ENCODE measurements around the gene ATAD3B.

DNA sequence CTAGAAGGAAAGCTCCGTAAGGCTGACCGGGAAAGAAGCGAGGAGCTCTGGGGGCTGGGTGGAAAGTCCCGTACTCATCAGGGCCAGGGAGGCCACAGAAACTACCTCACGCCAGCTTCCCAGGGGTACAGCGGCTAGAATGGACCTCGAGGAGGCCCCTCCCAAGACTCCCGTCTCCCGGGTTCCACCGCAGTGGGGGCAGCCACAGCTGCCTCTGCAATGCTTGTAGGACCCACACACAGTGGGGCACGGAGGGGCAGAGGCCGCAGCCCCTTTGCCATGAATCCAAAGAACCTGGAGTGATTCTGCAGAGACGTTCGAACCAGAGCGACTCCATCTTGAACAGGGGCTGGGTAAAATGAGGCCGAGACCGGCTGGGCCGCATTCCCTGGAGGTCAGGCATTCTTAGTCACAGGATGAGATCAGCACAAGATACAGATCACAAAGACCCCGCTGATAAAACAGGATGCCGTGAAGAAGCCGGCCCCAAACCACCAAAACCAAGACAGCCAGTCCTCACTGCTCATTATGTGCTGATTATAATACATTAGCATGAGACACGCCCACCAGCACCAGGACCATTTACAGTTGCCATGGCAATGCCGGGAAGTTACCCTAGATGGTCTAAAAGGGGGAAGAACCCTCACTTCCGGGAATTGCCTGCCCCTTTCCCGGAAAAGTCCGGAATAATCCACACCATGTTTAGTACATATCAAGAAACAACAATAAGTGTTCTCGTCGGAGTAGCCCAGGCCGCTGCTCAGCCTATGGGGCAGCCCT, 48.9 kb upstream of the ATAD3B start:
- TF ChIP-seq GTF3A (CRISPR knock-in tag; conservative IDR thresholded peaks at IDR 0.05) (no peak), EZH2 (conservative IDR thresholded peaks at IDR 0.05; ENCODE audit: low read depth, low read length) (no peak), ZFP37 (CRISPR knock-in tag; IDR thresholded peaks at IDR 0.05; ENCODE audit: borderline replicate concordance) (no peak), PHF8 (CRISPR knock-in tag; IDR thresholded peaks at IDR 0.05) (no peak), PCBP2 (optimal IDR thresholded peaks at IDR 0.05; ENCODE audit: low read depth, low read length, poor library complexity, severe bottlenecking) (no peak)
- TF ChIP-seq, protein P1, sequence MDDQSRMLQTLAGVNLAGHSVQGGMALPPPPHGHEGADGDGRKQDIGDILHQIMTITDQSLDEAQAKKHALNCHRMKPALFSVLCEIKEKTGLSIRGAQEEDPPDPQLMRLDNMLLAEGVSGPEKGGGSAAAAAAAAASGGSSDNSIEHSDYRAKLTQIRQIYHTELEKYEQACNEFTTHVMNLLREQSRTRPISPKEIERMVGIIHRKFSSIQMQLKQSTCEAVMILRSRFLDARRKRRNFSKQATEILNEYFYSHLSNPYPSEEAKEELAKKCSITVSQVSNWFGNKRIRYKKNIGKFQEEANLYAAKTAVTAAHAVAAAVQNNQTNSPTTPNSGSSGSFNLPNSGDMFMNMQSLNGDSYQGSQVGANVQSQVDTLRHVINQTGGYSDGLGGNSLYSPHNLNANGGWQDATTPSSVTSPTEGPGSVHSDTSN (CRISPR knock-in tag; IDR thresholded peaks at IDR 0.05; ENCODE audit: borderline replicate concordance): no peak
- TF ChIP-seq, protein P2, sequence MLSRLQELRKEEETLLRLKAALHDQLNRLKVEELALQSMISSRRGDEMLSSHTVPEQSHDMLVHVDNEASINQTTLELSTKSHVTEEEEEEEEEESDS (CRISPR knock-in tag; IDR thresholded peaks at IDR 0.05; ENCODE audit: borderline replicate concordance): no peak
- TF ChIP-seq, protein P3, sequence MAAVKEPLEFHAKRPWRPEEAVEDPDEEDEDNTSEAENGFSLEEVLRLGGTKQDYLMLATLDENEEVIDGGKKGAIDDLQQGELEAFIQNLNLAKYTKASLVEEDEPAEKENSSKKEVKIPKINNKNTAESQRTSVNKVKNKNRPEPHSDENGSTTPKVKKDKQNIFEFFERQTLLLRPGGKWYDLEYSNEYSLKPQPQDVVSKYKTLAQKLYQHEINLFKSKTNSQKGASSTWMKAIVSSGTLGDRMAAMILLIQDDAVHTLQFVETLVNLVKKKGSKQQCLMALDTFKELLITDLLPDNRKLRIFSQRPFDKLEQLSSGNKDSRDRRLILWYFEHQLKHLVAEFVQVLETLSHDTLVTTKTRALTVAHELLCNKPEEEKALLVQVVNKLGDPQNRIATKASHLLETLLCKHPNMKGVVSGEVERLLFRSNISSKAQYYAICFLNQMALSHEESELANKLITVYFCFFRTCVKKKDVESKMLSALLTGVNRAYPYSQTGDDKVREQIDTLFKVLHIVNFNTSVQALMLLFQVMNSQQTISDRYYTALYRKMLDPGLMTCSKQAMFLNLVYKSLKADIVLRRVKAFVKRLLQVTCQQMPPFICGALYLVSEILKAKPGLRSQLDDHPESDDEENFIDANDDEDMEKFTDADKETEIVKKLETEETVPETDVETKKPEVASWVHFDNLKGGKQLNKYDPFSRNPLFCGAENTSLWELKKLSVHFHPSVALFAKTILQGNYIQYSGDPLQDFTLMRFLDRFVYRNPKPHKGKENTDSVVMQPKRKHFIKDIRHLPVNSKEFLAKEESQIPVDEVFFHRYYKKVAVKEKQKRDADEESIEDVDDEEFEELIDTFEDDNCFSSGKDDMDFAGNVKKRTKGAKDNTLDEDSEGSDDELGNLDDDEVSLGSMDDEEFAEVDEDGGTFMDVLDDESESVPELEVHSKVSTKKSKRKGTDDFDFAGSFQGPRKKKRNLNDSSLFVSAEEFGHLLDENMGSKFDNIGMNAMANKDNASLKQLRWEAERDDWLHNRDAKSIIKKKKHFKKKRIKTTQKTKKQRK (IDR thresholded peaks at IDR 0.05; ENCODE audit: low read length): no peak
